Activated CD8-positive, alpha-beta memory T cell treated with anti-CD3 and anti-CD28 coated beads for 4 hours (primary cell): ENCODE results near the gene XPNPEP3.

Experiments
- DNase-seq, 2 donors: peaks; one replicate each; pipeline ENCODE4 v3.0.0-alpha.2; 2020; ENCODE audit warnings: low read depth in 2 of 2

Gene XPNPEP3

GRCh38 chr22:40939202-40939601 is 82.3 kb downstream of the XPNPEP3 start:
- no peak for DNase-seq

- peak; percentile 97 for DNase-seq
These were observed 94.2 kb downstream of the XPNPEP3 start, which contains the start of gene RBX1 for GRCh38 chr22:40950962-40951794. RBX1 (plus strand) TSS chr22:40951378; CDS start chr22:40951399, 21 bp downstream.

GRCh38 chr22:40951795-40952605 is 95.1 kb downstream of the XPNPEP3 start:
- no peak for DNase-seq

GRCh38 chr22:40953471-40953870 is 96.5 kb downstream of the XPNPEP3 start:
- no peak for DNase-seq

- DNase-seq: no peak
These were observed 97.2 kb downstream of the XPNPEP3 start for GRCh38 chr22:40954113-40954512.

GRCh38 chr22:40955571-40955970 is 98.6 kb downstream of the XPNPEP3 start:
- DNase-seq: no peak

- DNase-seq: no peak
These were observed 100.7 kb downstream of the XPNPEP3 start for GRCh38 chr22:40957601-40958000.

GRCh38 chr22:40958299-40958698 is 101.4 kb downstream of the XPNPEP3 start:
- no peak for DNase-seq

- DNase-seq: no peak
These were observed 103.2 kb downstream of the XPNPEP3 start for GRCh38 chr22:40960145-40960544.

GRCh38 chr22:40965936-40966725 is 109.2 kb downstream of the XPNPEP3 start:
- DNase-seq: no peak

GRCh38 chr22:40966726-40967085 is 109.8 kb downstream of the XPNPEP3 start:
- no peak for DNase-seq

- DNase-seq: no peak
These were observed 110.3 kb downstream of the XPNPEP3 start for GRCh38 chr22:40967111-40967760.

- DNase-seq: no peak
These were observed 115.6 kb downstream of the XPNPEP3 start for GRCh38 chr22:40972587-40972986.

GRCh38 chr22:40973144-40973543 is 116.2 kb downstream of the XPNPEP3 start:
- no peak for DNase-seq

GRCh38 chr22:40975366-40975765 is 118.4 kb downstream of the XPNPEP3 start:
- DNase-seq: no peak

GRCh38 chr22:40976866-40977700 is 120.1 kb downstream of the XPNPEP3 start:
- no peak for DNase-seq

- no peak for DNase-seq
These were observed 122.2 kb downstream of the XPNPEP3 start for GRCh38 chr22:40979198-40979597.

- DNase-seq: no peak
These were observed 122.9 kb downstream of the XPNPEP3 start for GRCh38 chr22:40979871-40980270.
